ENCODE results near the gene ALG14. TPM values are rescaled to one million over a fixed set of nuclear protein-coding genes. Genes with fewer than 3 reads are reported as not detected.
"Not testable (repeated sequence)": the region's sequence is repeated elsewhere in the genome, so short reads cannot be mapped to it uniquely, and the experiment has no call there.

Gene ALG14
- total RNA-seq, 6 experiments from 2014 or later: 8.8 to 14.0 (median 11.9) TPM

- Mint-ChIP-seq H3K4me3 (no peak overlapping the region), H3K27me3 (ENCODE audit: insufficient read depth) (no peaks in the 10 kb centered on the region; the same call in 1 of the 2 replicates), H3K4me1 (ENCODE audit: low read depth) (peaks cover 12% of the 10 kb centered on the region), H3K36me3 (ENCODE audit: low read depth) (peaks cover under 1% of the 10 kb centered on the region), H3K9me3 (no peaks in the 10 kb centered on the region), H3K27ac (no peak overlapping the region)
- no peak for TF ChIP-seq CTCF (IDR thresholded peaks at IDR 0.05)
- DNase-seq: no peak
Measured at GRCh38 chr1:95057351-95057750, 15.4 kb downstream of the ALG14 start.

GRCh38 chr1:95049935-95050334 is 22.8 kb downstream of the ALG14 start:
- Mint-ChIP-seq H3K9me3 (no peaks in the 10 kb centered on the region), H3K4me1 (ENCODE audit: low read depth) (peaks cover 5% of the 10 kb centered on the region; the same call in 1 of the 2 replicates), H3K27ac (no peak overlapping the region), H3K27me3 (ENCODE audit: insufficient read depth) (no peaks in the 10 kb centered on the region; the same call in 1 of the 2 replicates), H3K4me3 (no peak overlapping the region), H3K36me3 (ENCODE audit: low read depth) (no peaks in the 10 kb centered on the region)
- TF ChIP-seq CTCF (IDR thresholded peaks at IDR 0.05): no peak
- DNase-seq: no peak

- Mint-ChIP-seq H3K27me3 (ENCODE audit: insufficient read depth) (no peaks in the 10 kb centered on the region), H3K4me3 (no peak overlapping the region), H3K36me3 (ENCODE audit: low read depth) (no peaks in the 10 kb centered on the region), H3K4me1 (ENCODE audit: low read depth) (peaks cover 5% of the 10 kb centered on the region; the same call in 1 of the 2 replicates), H3K9me3 (no peaks in the 10 kb centered on the region), H3K27ac (no peak overlapping the region)
- no peak for TF ChIP-seq CTCF (IDR thresholded peaks at IDR 0.05)
- DNase-seq: no peak
Measured at GRCh38 chr1:95048317-95048716, 24.4 kb downstream of the ALG14 start.

GRCh38 chr1:95047624-95048023 is 25.1 kb downstream of the ALG14 start:
- H3K4me3 Mint-ChIP-seq, H3K27ac Mint-ChIP-seq: not testable (repeated sequence)

GRCh38 chr1:95046359-95046758 is 26.4 kb downstream of the ALG14 start:
- H3K4me3 Mint-ChIP-seq: no peak overlapping the region
- H3K27me3 Mint-ChIP-seq (ENCODE audit: insufficient read depth): no peaks in the 10 kb centered on the region
- no peak for DNase-seq
- no peaks in the 10 kb centered on the region for H3K36me3 Mint-ChIP-seq (ENCODE audit: low read depth)
- TF ChIP-seq CTCF (IDR thresholded peaks at IDR 0.05): no peak
- no peak overlapping the region for H3K27ac Mint-ChIP-seq
- peaks cover 5% of the 10 kb centered on the region; the same call in 1 of the 2 replicates for H3K4me1 Mint-ChIP-seq (ENCODE audit: low read depth)
- no peaks in the 10 kb centered on the region for H3K9me3 Mint-ChIP-seq

More at GRCh38 chr1:95047624-95048023, 25.1 kb downstream of the ALG14 start:
- not testable (repeated sequence) for H3K9me3 Mint-ChIP-seq; DNase-seq; H3K36me3 Mint-ChIP-seq (ENCODE audit: low read depth); H3K27me3 Mint-ChIP-seq (ENCODE audit: insufficient read depth); H3K4me1 Mint-ChIP-seq (ENCODE audit: low read depth)

- DNase-seq: peak; percentile 80
- Mint-ChIP-seq H3K4me1 (ENCODE audit: low read depth) (peaks cover 12% of the 10 kb centered on the region; the same call in 1 of the 2 replicates), H3K36me3 (ENCODE audit: low read depth) (no peaks in the 10 kb centered on the region)
Measured at GRCh38 chr1:95043141-95043980, 29.4 kb downstream of the ALG14 start.

More at GRCh38 chr1:95043141-95043980, 29.4 kb downstream of the ALG14 start:
- H3K4me3 Mint-ChIP-seq: no peak overlapping the region
- no peaks in the 10 kb centered on the region for H3K9me3 Mint-ChIP-seq
- TF ChIP-seq CTCF (IDR thresholded peaks at IDR 0.05): peak; percentile 99
- H3K27ac Mint-ChIP-seq: no peak overlapping the region
- H3K27me3 Mint-ChIP-seq (ENCODE audit: insufficient read depth): no peaks in the 10 kb centered on the region

All from HFFc6 (cell line).